Activated CD4-positive, alpha-beta T cell treated with anti-CD3 and anti-CD28 coated beads for 1 hour (primary cell): ENCODE data around the gene DGKD.

Experiments
- DNase-seq: peaks from one replicate; pipeline ENCODE4 v3.0.0-alpha.2; 2020

The DGKD gene

DNA sequence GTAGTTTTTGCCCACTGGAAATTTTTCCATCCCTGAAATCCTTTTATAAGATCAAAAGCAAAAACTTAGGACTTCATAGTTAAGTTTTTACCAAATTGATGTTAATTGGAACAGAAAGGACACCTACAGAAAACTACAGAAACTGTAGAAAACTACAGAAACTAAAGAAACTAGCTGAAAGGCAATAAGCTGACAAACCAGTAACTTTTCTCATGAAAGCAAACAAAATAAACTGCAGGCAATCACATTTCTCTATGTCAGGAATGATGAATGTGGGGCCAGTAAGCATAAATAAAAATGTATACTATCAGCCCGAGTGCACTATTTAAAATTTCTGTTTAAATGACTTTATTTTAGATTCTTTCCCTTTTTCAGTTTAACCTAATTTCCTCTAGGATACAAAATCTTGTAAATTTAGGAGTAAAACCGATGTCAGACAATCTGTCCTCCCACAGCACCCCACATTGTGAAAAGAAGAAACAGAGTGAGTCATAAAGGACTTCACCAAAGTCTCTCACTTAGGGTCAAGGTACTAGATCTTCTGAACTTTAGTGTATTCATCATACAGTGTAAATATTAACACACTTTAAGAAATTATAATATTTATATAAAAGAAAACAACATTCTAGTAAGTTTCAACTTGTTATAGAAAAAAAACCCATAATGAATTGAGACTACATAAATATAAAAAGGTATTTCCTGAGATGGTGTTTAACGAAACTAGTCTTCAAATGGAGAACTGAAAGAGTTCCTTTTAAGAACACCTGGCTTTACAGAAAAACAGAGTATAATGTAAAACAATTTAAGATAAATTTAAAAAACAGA is 165.7 kb downstream of the DGKD start:
- no peak for DNase-seq
